HCT116 (cell line): ENCODE measurements around the gene GATAD2A. TPM values are rescaled to one million over a fixed set of nuclear protein-coding genes. Genes with fewer than 3 reads are reported as not detected.

ENCODE experiments used
- ATAC-seq: fragments of 200-7000 bp; cut with Tn5 transposase; 2 replicates; pipeline ENCODE4 v1.9.1; 2020; ENCODE audit warnings: mild to moderate bottlenecking, moderate library complexity
- BruUV-seq: library from RNA; stranded (reverse); fragments of 400-500 nt; replicated peaks from 2 replicates; lab custom pipeline; 2021; lab: Mats Ljungman, UMichigan
- CTCF ChIA-PET: fragments of 300-600 bp; sonication (Branson Sonifier 250); formaldehyde crosslinking; loops from one replicate; lab custom pipeline; 2021; ENCODE audit warnings: antibody characterized with exemption; lab: Charles Lee
- POLR2A ChIA-PET: fragments of 300-600, 350-600 bp; sonication (Branson Sonifier 250); formaldehyde crosslinking; loops from one replicate; lab custom pipeline; 2021; ENCODE audit warnings: antibody characterized with exemption; lab: Charles Lee
- RAD21 ChIA-PET, 2 experiments: fragments of 300-600 bp; sonication (Branson Sonifier 250); formaldehyde crosslinking; loops; one replicate each; lab custom pipeline; 2023; ENCODE audit warnings: low total read pairs in 2 of 2; ENCODE audit not compliant: uncharacterized antibody in 2 of 2, unreplicated experiment in 2 of 2, low non-redundant PET in 1 of 2; lab: Charles Lee
- DNase-seq: peaks from one replicate; pipeline ENCODE4 v3.0.0-alpha.2; 2010; ENCODE audit warnings: low read depth, low spot score
- H2AFZ ChIP-seq: fragments of 200-600 bp; shearing (Covaris generic), sonication (generic); 2 replicates; pipeline ENCODE4 v1.6.1; 2017; ENCODE audit warnings: low read depth, mixed run types, mixed read lengths, antibody characterized with exemption, low read length; ENCODE audit not compliant: poor library complexity, severe bottlenecking
- H3K27ac ChIP-seq: 2 replicates; pipeline ENCODE4 v1.5.1; 2012; ENCODE audit warnings: low read depth, low read length
- H3K27me3 ChIP-seq: fragments of 200-600 bp; sonication (generic); 2 replicates; pipeline ENCODE4 v1.6.1; 2016; ENCODE audit warnings: mixed run types, low read length, mixed read lengths; ENCODE audit not compliant: insufficient read depth
- H3K36me3 ChIP-seq, 2 experiments: fragments of 200-500 bp in 1 of 2; fragments of 200-600 bp in 1 of 2; sonication (Bioruptor generic) in 1 of 2; sonication (generic) in 1 of 2; 2 replicates each; pipeline versions ENCODE4 v1.5.1 to v1.6.1; 2014 to 2016; ENCODE audit warnings: low read length in 2 of 2, inconsistent platforms in 1 of 2, mixed read lengths in 1 of 2, mixed run types in 1 of 2; ENCODE audit not compliant: insufficient read depth in 2 of 2, control insufficient read depth in 1 of 2
- H3K4me1 ChIP-seq, 2 experiments: fragments of 200-600 bp in 1 of 2; sonication (generic) in 1 of 2; 2 replicates each; pipeline versions ENCODE4 v1.5.1 to v1.6.1; 2012 to 2017; ENCODE audit warnings: low read length in 2 of 2, inconsistent platforms in 1 of 2, mild to moderate bottlenecking in 1 of 2, mixed read lengths in 1 of 2, mixed run types in 1 of 2, moderate library complexity in 1 of 2; ENCODE audit not compliant: insufficient read depth in 2 of 2, control insufficient read depth in 1 of 2
- H3K4me2 ChIP-seq: fragments of 200-600 bp; sonication (generic); 2 replicates; pipeline ENCODE4 v1.6.1; 2017; ENCODE audit warnings: mixed run types, low read length, mixed read lengths
- H3K4me3 ChIP-seq, 2 experiments: fragments of 200-600 bp in 1 of 2; sonication (generic) in 1 of 2; replicated peaks in 1 of 2; 2 replicates each; pipeline ENCODE4 v1.5.1; 2011 to 2016; ENCODE audit warnings: low read length in 2 of 2, control low read depth in 1 of 2, low read depth in 1 of 2, mild to moderate bottlenecking in 1 of 2, mixed read lengths in 1 of 2, mixed run types in 1 of 2
- H3K79me2 ChIP-seq: fragments of 200-600 bp; sonication (generic); 2 replicates; pipeline ENCODE4 v1.6.1; 2017; ENCODE audit warnings: mild to moderate bottlenecking, mixed run types, low read length, moderate library complexity, mixed read lengths; ENCODE audit not compliant: insufficient read depth
- H3K9ac ChIP-seq: fragments of 200-600 bp; sonication (generic); 2 replicates; pipeline ENCODE4 v1.6.1; 2016; ENCODE audit warnings: low read length, mixed read lengths
- H3K9me2 ChIP-seq: fragments of 200-600 bp; sonication (generic), shearing (Covaris generic); 2 replicates; pipeline ENCODE4 v1.6.1; 2017; ENCODE audit warnings: mixed run types, mild to moderate bottlenecking, moderate library complexity; ENCODE audit not compliant: insufficient read depth
- H3K9me3 ChIP-seq, 2 experiments: fragments of 200-500 bp in 1 of 2; fragments of 200-600 bp in 1 of 2; sonication (Bioruptor generic) in 1 of 2; sonication (generic) in 1 of 2; 2 replicates each; pipeline ENCODE4 v1.6.1; 2014 to 2017; ENCODE audit warnings: low read length in 2 of 2, mixed read lengths in 2 of 2, inconsistent platforms in 1 of 2, low read depth in 1 of 2, mild to moderate bottlenecking in 1 of 2, mixed run types in 1 of 2, moderate library complexity in 1 of 2; ENCODE audit not compliant: control insufficient read depth in 1 of 2, insufficient read depth in 1 of 2
- H4K20me1 ChIP-seq: fragments of 200-600 bp; sonication (generic), shearing (Covaris generic); 2 replicates; pipeline ENCODE4 v1.6.1; 2017; ENCODE audit warnings: mixed run types, mild to moderate bottlenecking, moderate library complexity; ENCODE audit not compliant: insufficient read depth
- ATF3 ChIP-seq: IDR thresholded peaks from 2 replicates; pipeline ENCODE4 v1.6.1; 2012
- CBX3 ChIP-seq: IDR thresholded peaks from 2 replicates; pipeline ENCODE4 v1.6.1; 2012; ENCODE audit warnings: low read depth
- CEBPB ChIP-seq: IDR thresholded peaks from 2 replicates; pipeline ENCODE4 v1.6.1; 2012; ENCODE audit warnings: low read depth
- EGR1 ChIP-seq: IDR thresholded peaks from 2 replicates; pipeline ENCODE4 v1.6.1; 2012; ENCODE audit warnings: low read depth
- ELF1 ChIP-seq: IDR thresholded peaks from 2 replicates; pipeline ENCODE4 v1.6.1; 2012; ENCODE audit warnings: low read depth, borderline replicate concordance
- FOSL1 ChIP-seq: IDR thresholded peaks from 2 replicates; pipeline ENCODE4 v1.6.1; 2012; ENCODE audit warnings: low read depth
- JUND ChIP-seq: IDR thresholded peaks from 2 replicates; pipeline ENCODE4 v1.6.1; 2012
- MAX ChIP-seq: IDR thresholded peaks from 2 replicates; pipeline ENCODE4 v1.6.1; 2012
- POLR2A ChIP-seq: IDR thresholded peaks from 2 replicates; pipeline ENCODE4 v1.7.0; 2011; ENCODE audit warnings: borderline replicate concordance; ENCODE audit not compliant: insufficient read depth, insufficient read length; ENCODE audit errors: extremely low read depth
- POLR2AphosphoS5 ChIP-seq: IDR thresholded peaks from 2 replicates; pipeline ENCODE4 v1.6.1; 2011; ENCODE audit warnings: mild to moderate bottlenecking, low read depth, low read length, moderate library complexity
- RAD21 ChIP-seq: IDR thresholded peaks from 2 replicates; pipeline ENCODE4 v1.6.1; 2012; ENCODE audit warnings: low read depth, mild to moderate bottlenecking
- SIN3A ChIP-seq: IDR thresholded peaks from 2 replicates; pipeline ENCODE4 v1.6.1; 2012; ENCODE audit warnings: low read depth
- SP1 ChIP-seq: IDR thresholded peaks from 2 replicates; pipeline ENCODE4 v1.6.1; 2012; ENCODE audit warnings: low read depth
- YY1 ChIP-seq: IDR thresholded peaks from 2 replicates; pipeline ENCODE4 v1.6.1; 2011; ENCODE audit warnings: low read length, low read depth, moderate library complexity, mild to moderate bottlenecking; ENCODE audit not compliant: insufficient replicate concordance; ENCODE audit errors: extremely low read depth
- ZFX ChIP-seq: fragments of 450-650 bp; IDR thresholded peaks from 2 replicates; pipeline ENCODE4 v1.6.1; 2017
- ZNF274 ChIP-seq: fragments of 200-500 bp; sonication (Bioruptor generic); IDR thresholded peaks from 2 replicates; pipeline ENCODE4 v1.6.1; 2014; ENCODE audit warnings: mild to moderate bottlenecking, low read depth, low read length, inconsistent platforms
- intact Hi-C: fragments of 100-400 bp; cut with micrococcal nuclease; formaldehyde crosslinking; loops from 2 replicates; pipeline ENCODE4 v1.10.0; 2022
- total RNA-seq: library from RNA; stranded (reverse); gene quantifications from one replicate; pipeline ENCODE4 v1.2.1, GENCODE V29; 2021; ENCODE audit not compliant: unreplicated experiment
- TF ChIP-seq, protein P1 (sequence below): IDR thresholded peaks from 2 replicates; pipeline ENCODE4 v1.6.1; 2012; ENCODE audit warnings: low read depth

Gene GATAD2A
- total RNA-seq, 1 experiment from 2014 or later: 130 TPM

- no peak for TF ChIP-seq JUND
- TF ChIP-seq RAD21: no peak
- TF ChIP-seq ELF1: no peak
- TF ChIP-seq YY1: no peak
- TF ChIP-seq POLR2A: no peak
- TF ChIP-seq ATF3: no peak
Observed at GRCh38 chr19:19417046-19417445, 11.6 kb downstream of the GATAD2A start (continued).

DNA sequence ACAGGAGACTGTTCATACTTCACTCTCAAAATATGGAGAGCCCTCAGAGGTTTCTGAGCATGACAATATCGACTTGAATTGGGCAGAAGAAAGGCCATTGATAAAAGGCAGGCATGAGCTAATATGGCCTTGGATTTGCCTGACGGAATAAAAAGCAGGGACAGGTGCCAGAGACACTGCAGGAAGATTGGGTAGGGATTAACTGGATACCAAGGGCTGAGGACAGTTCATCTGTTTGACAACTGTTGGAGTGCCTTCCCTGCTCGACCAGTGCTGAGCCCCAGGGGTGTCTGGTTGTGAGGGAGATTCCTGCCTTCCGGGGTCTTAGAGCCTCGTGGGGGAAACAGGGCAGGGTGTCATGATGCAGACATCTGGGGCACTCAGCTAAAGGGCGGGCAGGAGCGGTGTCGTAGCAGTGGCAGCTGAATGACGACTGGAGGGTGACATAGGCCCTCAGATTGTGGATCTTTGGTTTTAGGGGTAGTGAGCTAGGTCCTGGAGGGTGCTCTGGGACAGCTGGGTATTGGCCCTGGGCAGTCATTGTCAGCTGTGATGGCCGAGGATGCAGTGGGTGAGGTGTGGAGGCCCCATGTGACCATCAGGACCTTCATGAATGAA is 12.3 kb downstream of the GATAD2A start:
- ChIA-PET CTCF (no interaction called here), POLR2A (no interaction called here), RAD21 (no interaction called here)
- Histone ChIP-seq H3K4me1 (no peaks in the 10 kb centered on the region), H3K4me2 (no peak overlapping the region), H3K27ac (no peak overlapping the region), H4K20me1 (peaks cover 15% of the 10 kb centered on the region; the same call in 1 of the 2 replicates), H3K36me3 (no peaks in the 10 kb centered on the region), H3K79me2 (peaks cover 97% of the 10 kb centered on the region), H2AFZ (no peak overlapping the region), H3K9me2 (no peaks in the 10 kb centered on the region), H3K4me3 (no peak overlapping the region), H3K9ac (no peak overlapping the region), H3K9me3 (no peaks in the 10 kb centered on the region), H3K27me3 (no peaks in the 10 kb centered on the region)
- intact Hi-C loops: no loop called here
- no TSS peak for BruUV-seq
- ATAC-seq (no peak), DNase-seq (no peak)
- no peak for TF ChIP-seq CBX3
- no peak for TF ChIP-seq MAX
- no peak for TF ChIP-seq POLR2AphosphoS5
- no peak for TF ChIP-seq ZFX
- TF ChIP-seq EGR1: no peak
- no peak for TF ChIP-seq JUND
- no peak for TF ChIP-seq FOSL1
- no peak for TF ChIP-seq ZNF274
- no peak for TF ChIP-seq ELF1
- TF ChIP-seq, protein P1, sequence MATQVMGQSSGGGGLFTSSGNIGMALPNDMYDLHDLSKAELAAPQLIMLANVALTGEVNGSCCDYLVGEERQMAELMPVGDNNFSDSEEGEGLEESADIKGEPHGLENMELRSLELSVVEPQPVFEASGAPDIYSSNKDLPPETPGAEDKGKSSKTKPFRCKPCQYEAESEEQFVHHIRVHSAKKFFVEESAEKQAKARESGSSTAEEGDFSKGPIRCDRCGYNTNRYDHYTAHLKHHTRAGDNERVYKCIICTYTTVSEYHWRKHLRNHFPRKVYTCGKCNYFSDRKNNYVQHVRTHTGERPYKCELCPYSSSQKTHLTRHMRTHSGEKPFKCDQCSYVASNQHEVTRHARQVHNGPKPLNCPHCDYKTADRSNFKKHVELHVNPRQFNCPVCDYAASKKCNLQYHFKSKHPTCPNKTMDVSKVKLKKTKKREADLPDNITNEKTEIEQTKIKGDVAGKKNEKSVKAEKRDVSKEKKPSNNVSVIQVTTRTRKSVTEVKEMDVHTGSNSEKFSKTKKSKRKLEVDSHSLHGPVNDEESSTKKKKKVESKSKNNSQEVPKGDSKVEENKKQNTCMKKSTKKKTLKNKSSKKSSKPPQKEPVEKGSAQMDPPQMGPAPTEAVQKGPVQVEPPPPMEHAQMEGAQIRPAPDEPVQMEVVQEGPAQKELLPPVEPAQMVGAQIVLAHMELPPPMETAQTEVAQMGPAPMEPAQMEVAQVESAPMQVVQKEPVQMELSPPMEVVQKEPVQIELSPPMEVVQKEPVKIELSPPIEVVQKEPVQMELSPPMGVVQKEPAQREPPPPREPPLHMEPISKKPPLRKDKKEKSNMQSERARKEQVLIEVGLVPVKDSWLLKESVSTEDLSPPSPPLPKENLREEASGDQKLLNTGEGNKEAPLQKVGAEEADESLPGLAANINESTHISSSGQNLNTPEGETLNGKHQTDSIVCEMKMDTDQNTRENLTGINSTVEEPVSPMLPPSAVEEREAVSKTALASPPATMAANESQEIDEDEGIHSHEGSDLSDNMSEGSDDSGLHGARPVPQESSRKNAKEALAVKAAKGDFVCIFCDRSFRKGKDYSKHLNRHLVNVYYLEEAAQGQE: no peak
- no peak for TF ChIP-seq SIN3A
- no peak for TF ChIP-seq CEBPB
- no peak for TF ChIP-seq RAD21
- TF ChIP-seq SP1: no peak
